DLD1 (cell line): Measurements from ENCODE around the gene CSRP1.

ENCODE experiments used
- in situ Hi-C: cut with HindIII; loops from 2 replicates; pipeline ENCODE4 v1.10.0; 2017; ENCODE audit warnings: low sequenced_read_pairs

The CSRP1 gene

DNA sequence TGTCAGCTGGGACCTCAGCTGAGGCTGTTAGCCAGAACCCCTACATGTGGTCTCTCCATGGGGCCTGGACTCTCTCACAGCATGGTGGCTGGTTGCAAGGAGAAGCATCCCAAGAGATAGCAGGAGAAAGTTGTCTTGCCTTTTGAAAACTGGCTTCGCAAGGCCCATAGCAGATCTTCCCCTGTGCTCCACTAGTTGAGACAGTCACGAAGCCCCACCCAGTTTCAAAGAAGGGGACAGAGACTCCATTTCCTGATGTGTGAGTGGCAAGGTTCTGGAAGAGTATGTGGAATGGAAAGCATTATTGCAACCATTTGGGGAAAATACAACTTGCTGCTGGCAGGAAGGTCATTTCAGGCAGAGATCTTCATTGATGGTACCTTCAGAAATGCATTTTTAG, 7.5 kb upstream of the CSRP1 start:
- in situ Hi-C loops: loop anchor here (10.0 kb wide), 1 partner anchor 80 kb away; no protein-coding TSS in a partner anchor

DNA sequence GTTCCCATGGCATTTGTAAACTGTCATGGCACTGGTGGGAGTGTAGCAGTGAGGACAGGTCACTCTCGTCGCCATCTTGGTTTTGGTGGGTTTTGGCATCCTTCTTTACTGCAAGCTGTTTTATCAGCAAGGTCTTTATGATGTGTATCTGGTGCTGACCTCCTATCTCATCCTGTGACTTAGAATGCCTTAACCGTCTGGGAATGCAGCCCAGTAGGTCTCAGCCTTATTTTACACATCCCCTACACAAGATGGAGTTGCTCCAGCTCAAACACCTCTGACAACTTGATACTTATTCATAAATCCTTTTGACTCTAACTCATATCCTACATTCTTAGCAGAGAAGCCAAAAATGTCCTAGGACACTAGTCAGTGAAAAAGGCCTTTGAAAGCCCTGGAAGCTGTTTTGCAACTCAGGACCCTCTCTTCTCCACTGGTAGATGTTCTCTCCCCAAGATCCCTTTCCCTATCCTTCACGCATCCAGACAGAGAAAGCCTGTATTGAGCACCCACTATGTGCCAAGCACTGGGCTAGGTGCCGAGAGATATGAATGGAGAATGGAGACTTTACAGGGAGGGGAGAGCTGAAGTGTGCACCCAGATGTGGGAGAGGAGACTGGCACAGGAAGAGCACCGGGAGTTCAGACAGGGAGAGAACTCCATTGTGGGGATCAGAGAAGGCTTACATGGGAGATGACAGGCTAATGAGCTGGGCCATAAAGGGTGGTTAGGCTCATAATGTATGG, 6.7 kb upstream of the CSRP1 start:
- in situ Hi-C loops: loop anchor here (10.0 kb wide), 1 partner anchor 79 kb away; no protein-coding TSS in a partner anchor

DNA sequence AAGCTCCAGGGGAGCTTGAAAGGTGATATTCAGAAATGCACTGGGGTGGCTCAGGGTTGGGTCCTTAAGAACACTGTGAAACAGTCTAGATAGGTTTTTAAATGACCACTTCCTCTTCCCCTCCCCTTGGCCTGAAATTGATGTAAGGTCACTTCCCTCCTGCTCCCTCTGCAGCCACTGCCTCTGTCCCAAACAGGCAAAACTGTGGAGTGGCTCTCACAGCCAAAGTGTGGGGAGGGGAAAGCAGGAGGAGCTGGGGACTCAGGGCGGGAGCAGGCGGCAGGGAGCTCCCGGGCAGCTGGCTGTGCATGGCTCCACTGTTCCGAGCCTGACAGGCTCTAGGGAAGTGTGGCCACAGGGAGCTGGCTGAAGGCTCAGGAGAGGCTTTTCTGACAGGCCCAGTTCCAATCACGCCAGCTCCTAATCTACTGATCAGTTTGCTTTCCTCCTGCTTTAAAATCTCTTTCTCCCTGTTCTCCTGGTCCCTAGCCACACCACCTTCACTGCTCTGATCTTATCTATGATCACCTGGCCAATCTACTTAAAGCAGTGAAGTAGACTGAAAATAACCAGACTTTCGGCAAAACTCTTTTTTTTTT, 5.1 kb upstream of the CSRP1 start:
- in situ Hi-C loops: loop anchor here (10.0 kb wide), 1 partner anchor 77 kb away; no protein-coding TSS in a partner anchor

DNA sequence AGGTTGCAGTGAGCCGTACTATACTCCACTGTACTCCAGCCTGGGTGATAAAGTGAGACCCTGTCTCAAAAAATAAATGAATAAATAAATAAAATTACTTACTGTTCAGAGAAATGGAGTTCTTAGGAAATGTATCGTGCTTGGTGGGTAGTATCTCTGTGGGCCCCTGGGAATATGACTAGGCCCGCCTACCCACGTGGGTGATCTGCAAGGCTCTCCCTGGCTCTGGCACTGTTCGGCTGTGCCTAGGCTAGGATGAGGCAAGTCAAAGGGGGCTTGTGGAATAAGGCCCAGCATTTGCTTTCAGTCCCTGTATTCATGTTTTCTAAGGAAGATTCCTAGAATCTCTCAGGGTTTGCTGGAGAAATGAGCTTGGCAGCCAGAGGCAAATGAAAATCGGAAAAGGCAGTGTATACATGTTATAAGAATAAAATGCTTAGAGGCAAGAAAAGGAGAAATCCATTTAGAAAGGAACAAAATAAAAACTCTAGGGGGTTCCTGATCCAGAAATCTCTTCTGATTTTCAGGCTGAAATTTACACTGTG, 4.5 kb upstream of the CSRP1 start:
- in situ Hi-C loops: loop anchor here (10.0 kb wide), 1 partner anchor 77 kb away; no protein-coding TSS in a partner anchor

DNA sequence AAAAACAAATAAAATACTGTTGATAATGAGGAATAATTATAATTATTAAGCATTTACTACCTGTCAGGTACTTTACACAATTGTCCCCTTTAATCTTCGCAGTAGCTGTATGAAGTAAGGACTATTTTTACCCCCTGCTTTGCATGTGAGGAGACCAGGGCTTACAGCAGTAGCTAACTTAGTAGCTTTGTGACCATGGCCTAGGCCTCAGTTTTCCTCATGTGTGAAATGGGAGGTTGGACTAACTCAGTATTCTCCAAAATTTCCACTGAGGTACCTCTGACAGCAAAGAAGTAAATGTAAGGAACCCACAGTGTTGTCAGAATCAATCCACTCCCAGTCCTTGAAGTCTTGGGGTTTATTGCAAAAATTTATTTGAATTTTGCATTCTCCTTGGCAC, 3.8 kb upstream of the CSRP1 start:
- in situ Hi-C loops: loop anchor here (10.0 kb wide), 1 partner anchor 76 kb away; no protein-coding TSS in a partner anchor

DNA sequence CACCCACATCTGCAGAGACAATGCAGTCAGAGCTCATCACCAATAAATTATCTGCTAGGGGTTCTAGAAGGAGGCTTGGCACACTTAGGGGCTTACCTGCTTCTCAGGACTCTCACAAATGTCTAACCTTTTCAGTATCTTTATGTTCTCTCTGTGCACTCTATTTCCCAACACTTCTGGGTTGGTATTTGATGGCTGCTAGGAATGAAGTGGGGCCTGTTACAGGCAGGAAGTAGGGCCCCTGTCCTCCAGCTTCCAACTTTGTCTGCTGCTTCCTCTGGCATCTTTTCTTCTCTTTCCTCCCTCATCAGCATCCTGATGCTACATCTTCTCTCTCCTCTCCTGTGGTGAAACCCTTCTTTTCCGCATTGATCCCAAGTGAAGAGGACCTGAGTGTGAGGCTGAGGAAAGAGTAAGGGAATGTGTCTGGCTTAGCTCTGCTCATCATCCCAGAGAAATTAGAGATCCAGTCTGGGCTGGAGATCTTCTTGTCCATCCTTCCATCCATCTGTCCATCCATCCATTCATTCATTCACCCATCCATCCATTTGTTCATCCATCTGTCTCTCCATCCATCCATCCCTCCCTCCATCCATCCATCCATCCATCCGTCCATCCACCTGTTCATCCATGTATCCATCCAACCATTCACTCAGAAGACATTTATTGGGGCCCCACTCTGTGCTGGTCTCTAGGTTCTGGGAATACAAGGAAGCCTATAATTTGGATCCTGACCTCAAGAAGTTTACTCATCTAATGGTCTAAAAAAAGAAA, 2.9 kb upstream of the CSRP1 start:
- in situ Hi-C loops: loop anchor here (10.0 kb wide), 1 partner anchor 75 kb away; no protein-coding TSS in a partner anchor

DNA sequence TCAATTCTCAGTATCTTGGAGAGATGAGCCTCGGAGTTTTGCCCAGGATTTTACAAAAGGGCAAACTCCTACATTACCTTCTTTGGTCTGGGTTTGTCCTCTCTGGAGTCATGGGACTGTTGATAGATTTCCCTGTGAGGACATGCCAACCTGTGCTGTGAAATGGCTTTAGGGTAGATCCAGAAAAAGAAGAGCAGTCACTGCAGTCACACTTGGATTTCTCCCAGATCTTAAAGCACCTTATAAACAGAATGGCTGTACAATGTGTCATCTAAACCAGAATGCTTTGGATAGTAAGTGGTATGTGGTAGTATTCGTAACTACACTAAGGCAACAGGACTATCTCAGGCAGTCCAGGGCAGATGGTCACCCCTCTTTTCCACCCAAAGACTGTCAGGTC, 1.9 kb upstream of the CSRP1 start:
- in situ Hi-C loops: no loop called here

DNA sequence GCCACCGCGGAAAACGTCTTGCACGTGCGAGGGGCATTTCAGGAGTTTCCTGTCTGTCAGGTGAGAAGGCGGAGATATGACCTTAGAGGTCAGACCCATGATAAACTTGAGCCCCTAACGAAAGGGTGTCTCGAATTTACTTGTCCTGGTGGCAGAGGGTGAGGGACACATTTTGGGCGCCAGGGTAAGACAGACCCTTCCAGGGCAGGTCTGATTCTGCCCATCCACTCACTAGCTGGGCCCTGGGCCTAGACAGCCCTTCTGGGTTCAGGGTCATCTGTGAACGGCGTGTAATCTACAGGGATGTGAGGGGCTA, 395 bp upstream of the CSRP1 start:
- in situ Hi-C loops: no loop called here

DNA sequence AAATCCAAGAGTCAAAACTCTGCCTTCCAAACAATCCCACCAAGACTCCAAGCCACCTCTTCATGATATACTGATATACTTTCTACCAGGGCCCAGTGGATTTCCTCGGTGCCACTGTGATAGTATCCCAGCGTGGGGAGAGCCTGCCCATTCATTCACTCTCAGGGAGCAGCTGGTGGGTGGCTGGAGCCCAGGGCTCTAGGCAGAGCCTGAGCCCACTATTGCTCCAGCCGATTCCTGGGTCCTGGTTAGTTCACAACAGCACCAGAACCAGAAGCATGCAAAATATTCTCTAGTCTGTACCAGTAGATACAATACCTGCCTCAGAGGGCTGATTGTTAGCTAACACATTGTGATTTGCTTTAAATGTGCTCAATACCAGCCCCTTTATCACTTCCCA, 831 bp downstream of the CSRP1 start:
- in situ Hi-C loops: no loop called here

DNA sequence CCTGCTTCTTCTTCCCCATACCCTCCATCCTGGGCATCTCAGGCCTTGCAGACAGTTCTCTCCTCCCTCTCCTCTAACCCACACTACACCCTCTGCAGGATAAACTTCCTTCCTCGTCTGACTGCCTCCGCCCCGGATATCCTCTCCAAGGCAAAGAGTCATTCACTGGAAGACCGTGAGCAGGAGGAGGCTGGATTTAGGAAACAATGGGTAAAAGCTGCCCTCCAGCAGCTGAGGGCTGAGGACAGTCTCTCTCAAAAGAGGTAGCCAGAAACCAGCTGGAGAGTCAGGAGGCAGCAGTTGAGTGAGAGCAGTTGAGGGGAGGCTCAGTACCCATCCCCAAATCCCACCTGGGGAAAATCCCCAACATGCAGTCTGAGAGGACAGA, 1.4 kb downstream of the CSRP1 start:
- in situ Hi-C loops: no loop called here

DNA sequence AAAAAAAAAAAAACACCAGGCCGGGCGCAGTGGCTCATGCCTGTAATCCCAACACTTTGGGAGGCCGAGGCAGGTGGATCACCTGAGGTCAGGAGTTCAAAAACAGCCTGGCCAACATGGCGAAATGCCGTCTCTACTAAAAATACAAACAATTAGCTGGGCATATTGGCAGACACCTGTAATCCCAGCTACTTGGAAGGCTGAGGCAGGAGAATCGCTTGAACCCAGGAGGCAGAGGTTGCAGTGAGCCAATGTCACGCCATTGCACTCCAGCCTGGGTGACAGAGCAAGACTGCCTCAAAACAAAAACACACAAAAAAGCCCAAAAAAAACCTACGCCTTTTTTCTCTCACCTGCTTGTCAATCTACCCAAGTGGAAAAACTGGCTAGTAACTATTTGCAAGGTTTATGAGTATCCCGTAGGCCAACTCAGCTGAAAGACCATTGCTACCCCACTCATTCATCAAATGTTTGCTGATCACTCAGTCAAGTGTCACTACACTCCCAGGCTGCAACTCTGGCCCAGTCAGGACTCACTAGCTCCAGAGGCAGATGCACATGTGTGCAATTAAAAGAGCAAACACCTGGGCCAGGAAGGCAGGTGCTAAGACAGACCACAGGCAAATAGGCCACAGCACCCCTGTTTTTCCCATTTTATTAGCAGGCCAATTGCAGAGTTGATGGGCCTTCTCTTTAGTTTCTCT, 2.0 kb downstream of the CSRP1 start:
- in situ Hi-C loops: no loop called here

DNA sequence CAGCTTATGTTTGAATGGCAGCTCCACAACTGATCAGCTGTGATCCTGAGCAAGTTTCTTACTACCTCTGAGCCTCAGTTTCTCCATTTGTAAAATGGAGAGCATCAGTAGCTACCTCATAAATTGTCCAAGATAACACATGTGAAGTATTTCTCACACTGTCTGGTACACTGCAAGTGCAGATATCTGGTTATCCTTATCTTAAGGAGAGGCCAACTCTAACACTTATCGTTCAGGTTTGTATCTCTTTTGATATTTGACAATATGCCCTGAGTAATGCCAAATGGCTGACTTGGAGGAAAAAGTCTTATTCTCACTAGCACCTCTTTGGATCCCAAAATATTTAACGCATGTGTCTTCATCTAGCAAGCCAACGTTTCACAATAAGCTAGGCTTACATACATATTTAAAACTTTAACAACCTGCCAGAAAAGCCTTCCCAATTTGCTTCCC, 2.7 kb downstream of the CSRP1 start:
- in situ Hi-C loops: no loop called here

DNA sequence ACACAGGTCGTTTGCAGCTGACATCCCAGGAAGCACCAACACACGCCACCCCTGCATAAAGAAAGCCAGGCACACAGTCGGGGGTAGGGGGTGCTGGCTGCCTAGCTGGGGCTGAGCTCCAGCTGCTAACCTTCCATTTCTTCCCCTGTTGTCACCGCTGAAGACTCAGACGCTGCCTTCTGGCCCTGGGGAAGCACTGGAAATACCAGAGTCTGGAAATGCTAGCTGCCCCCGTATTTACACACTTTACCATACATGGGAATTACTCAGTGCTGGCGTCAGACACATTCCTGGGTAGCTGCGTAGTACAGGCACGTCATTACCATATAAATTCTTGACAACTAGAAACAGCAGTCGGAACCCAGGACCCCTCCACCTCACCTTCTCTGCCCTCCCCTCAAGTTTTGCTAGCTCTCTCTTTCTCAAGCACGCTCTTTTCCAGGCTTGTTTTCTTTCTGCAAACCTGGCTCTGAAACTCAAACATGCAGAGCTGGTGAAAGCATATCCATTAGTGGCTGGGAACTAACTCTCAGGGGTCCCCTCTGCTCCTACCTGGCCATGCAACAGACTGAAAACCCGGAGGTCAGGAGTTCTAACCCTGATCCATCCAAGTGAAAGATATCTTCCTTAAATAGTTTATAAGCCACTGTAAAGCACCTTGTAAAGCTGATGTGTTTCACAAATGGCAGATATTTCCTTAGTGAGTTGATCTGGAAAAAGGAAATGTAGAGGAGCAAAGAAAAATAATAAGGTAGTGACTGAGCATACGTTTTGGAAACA, 3.3 kb downstream of the CSRP1 start:
- in situ Hi-C loops: no loop called here

DNA sequence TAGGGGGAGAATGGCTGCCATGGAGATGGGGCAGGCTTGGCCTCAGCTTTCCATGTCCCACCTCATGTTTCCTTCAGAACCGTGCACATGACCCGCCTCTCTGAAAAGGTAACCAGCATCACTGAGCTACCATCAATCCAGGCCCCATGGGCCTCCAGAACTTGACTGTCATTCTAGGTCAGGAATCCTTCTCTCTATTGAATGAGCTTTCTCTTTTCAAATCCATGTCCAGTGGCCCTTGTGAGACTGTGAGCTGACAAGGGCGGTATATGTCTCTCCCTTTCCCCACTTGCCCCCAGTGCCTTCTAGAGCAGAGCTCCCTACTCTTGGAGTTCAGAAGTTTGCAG, 4.4 kb downstream of the CSRP1 start:
- in situ Hi-C loops: no loop called here

DNA sequence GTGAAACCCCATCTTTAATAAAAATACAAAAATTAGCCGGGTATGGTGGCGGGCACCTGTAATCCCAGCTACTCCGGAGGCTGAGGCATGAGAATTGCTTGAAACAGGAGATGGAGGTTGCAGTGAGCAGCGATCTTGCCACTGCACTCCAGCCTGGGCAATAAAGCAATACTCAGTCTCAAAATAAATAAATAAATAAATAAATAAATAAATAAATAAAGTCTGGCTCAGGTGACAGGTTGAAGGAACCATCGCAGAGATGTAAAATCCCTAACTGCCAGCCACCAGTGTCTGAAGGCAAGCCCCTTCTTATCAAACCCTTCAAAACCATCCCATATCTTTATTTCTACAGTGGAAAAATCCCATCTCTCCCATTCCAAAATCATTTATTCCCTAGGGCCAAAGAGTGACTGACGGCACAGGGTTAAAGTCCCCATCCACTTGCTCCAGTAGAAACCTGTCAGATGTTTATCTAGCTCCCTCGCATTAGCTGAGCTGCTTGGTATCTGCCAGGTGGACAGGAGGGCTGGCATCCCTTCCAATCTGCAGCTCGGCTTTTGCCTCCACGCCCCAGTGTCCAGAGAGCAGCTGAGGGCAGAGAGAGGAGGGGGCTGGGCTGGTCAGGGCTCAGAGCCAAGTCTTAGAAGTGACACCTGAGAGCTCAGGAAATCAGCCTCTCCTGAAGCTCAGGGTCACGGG, 5.0 kb downstream of the CSRP1 start:
- in situ Hi-C loops: no loop called here

DNA sequence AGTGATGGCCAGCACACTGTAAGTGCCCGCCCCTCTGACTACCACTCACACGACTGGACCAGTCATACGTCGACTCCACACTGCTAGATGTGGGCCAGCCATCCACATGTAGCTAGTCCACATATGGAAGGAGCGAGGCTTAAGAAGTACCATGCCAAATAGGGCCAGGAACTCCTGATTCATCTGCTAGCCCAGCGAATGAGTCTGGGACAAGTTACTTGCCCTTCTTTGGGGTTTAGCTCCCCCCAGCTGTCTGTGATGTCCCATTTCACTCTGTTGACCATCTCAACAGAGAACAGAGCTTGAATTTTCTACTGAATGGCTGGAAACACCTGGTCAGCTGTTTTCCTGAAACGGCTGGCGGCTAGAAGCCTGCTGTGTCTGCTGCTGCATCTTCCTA, 5.8 kb downstream of the CSRP1 start:
- in situ Hi-C loops: no loop called here

DNA sequence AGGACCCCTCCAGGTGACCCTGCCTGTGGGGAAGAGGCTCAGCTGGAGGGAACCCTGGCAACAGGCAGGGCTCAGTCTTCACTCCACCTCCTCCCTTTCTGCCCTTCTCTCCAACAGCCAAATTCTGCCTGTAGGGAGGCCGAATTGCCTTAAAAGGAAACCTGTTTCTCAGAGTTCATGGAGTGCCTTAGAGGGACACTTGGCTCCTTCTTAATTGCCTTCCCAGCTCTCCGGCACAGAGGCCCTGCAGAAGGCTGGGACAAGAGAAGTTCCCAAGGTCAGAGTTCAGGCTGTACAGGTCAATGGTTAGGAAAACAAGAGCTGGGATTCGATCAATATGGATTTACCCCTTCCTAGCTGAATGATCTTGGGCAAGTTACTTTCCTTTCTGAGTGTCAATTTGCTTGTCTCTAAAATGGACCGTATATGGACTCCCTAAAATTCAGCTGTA, 6.2 kb downstream of the CSRP1 start:
- in situ Hi-C loops: no loop called here

DNA sequence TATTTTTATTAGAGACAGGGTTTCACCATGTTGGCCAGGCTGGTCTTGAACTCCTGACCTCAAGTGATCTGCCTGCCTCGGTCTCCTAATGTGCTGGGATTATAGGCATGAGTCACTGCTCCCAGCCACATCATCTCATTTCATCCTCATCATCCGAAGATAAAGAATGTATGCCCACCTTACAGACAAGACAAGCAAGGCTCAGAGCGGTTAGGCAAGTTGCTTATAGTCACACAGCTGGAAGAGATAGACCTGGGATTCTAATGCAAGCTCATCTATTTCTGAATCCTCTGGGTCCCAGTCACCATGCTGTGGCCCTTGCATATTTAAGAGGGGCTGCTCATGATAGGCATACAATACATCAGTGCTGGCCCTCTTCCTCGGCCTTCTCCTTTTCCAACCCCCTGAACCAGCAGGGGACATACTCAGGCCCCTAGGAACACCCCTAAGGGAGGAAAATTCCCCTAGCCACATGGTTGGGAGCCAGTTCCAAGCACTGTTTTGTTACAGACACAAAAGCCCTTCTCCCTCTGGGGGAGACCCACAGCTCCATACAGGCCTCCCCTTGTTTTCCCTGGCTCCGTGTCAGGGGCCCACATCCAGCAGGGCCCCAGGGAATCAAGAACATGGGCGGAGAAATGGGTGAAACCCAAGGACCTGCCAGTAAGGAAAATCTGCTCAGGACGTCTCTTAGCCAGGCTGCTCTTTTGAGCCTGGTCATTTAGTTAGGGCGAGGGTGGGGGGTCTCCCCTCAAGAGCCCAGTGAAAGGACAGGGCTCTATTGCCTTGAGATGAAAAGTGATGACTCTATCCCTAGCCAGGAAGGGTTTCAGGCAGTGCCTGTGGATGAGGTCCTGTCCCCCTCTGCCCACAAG, 6.9 kb downstream of the CSRP1 start:
- in situ Hi-C loops: no loop called here

DNA sequence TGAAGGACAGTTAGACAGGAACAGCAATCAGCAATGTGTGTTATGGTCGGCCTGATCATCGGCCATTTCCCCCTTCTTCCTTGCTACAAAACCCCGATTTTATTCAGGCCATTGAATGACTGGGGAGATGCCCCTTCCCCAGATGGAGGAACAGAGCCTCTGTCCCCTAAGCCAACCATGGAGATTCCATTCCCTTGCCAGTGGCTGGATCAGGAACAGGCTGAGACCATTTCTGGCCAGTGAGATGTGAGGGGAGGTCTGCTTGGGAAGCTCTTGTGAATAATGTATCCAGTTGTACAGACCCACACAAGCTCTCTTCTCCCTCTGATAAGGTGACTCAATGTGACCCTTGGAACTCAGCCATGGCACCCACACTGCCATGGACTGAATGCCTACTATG, 7.7 kb downstream of the CSRP1 start:
- in situ Hi-C loops: no loop called here
